ENCODE measurements around the gene KLHL29.

The KLHL29 gene

GRCh38 chr2:23518481-23519333 is 133.7 kb downstream of the KLHL29 start:
- no peak for FAIRE-seq

GRCh38 chr2:23519334-23519651 is 134.3 kb downstream of the KLHL29 start:
- FAIRE-seq, result no peak

GRCh38 chr2:23520256-23520655 is 135.3 kb downstream of the KLHL29 start:
- FAIRE-seq, result no peak

- no peak for FAIRE-seq
Measured at GRCh38 chr2:23521060-23521459, 136.1 kb downstream of the KLHL29 start.

GRCh38 chr2:23522726-23523372 is 137.9 kb downstream of the KLHL29 start:
- no peak for FAIRE-seq

- FAIRE-seq, result no peak
Measured at GRCh38 chr2:23523373-23524260, 138.6 kb downstream of the KLHL29 start.

- FAIRE-seq, result no peak
Measured at GRCh38 chr2:23524261-23524706, 139.3 kb downstream of the KLHL29 start.

- FAIRE-seq, result no peak
Measured at GRCh38 chr2:23525137-23525765, 140.3 kb downstream of the KLHL29 start.

- FAIRE-seq, result no peak
Measured at GRCh38 chr2:23526114-23526513, 141.1 kb downstream of the KLHL29 start.

- no peak for FAIRE-seq
Measured at GRCh38 chr2:23526835-23527790, 142.1 kb downstream of the KLHL29 start.

- FAIRE-seq, result no peak
Measured at GRCh38 chr2:23528171-23528570, 143.2 kb downstream of the KLHL29 start.

GRCh38 chr2:23528690-23529089 is 143.7 kb downstream of the KLHL29 start:
- FAIRE-seq, result no peak

- FAIRE-seq, result no peak
Measured at GRCh38 chr2:23529659-23530058, 144.7 kb downstream of the KLHL29 start.

- no peak for FAIRE-seq
Measured at GRCh38 chr2:23530206-23530908, 145.4 kb downstream of the KLHL29 start.

- no peak for FAIRE-seq
Measured at GRCh38 chr2:23530909-23531276, 145.9 kb downstream of the KLHL29 start.

- no peak for FAIRE-seq
Measured at GRCh38 chr2:23531280-23531679, 146.3 kb downstream of the KLHL29 start.

GRCh38 chr2:23531881-23532280 is 146.9 kb downstream of the KLHL29 start:
- no peak for FAIRE-seq

GRCh38 chr2:23532391-23533337 is 147.7 kb downstream of the KLHL29 start:
- FAIRE-seq, result no peak

- no peak for FAIRE-seq
Measured at GRCh38 chr2:23533338-23533695, 148.3 kb downstream of the KLHL29 start.

GRCh38 chr2:23534771-23535170 is 149.8 kb downstream of the KLHL29 start:
- FAIRE-seq, result no peak
